ENCODE measurements around the gene ST6GALNAC2. TPM values are rescaled to one million over a fixed set of nuclear protein-coding genes. Genes with fewer than 3 reads are reported as not detected.
A peak's percentile ranks its signal among the peaks of the same experiment; 100 is the strongest.
"Not testable (repeated sequence)": the region's sequence is repeated elsewhere in the genome, so short reads cannot be mapped to it uniquely, and the experiment has no call there.

Gene ST6GALNAC2
- total RNA-seq = 4.0 TPM

DNA sequence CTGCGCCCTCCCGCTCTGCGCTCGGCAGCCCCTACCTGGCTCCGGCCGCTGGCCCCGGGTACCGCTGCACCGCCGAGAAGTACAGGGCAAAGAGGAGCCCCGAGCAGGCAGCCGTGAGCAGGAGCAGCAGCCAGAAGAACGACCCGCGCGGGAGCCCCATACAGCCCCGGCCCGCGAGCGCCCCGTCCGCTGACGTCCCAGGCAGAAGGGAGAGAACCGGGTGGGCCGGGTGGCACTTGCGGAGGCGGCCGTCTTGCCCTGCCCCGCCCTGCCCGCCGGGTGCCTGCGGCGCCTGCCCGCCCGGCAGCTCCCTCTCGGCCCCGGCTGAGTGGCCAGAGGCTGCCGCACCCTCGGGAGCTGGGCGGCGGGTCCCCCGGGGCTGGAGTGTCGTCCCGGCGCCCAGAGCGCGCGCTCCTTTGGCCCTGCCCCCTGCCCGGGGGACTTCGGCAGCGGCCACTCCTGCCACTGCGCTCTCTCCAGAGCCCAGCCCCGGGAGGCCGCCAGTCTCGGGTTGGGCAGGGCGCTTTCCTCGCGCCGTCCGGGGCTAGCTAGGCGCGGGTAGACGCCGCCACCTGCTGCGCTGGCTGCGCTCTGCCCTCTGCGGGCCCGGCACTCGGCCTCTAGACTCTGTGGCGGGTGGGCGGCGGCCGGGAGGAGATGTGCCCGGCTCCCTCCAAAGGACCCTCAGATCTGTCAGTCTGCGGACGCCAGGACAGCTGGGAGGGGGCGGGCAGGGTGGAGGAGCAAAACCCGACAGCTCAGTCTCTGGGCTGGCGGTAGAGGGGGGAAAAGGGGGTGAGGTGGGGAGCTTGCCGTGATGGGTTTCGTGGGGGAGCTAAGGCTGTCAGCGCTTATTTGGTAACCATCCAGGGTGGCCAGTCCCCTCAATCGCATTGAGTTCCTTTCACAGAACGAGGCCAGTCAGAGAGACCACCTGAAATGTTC is at the start of gene ST6GALNAC2:
TSS of gene ST6GALNAC2 (minus strand) at position 212 of the 945 bp plus-strand sequence. CDS start at position 160, 52 bp downstream.
- DNase-seq (ENCODE audit: low spot score) = peak; percentile 81
- peak; percentile 83 for ATAC-seq

- DNase-seq (ENCODE audit: low spot score) (no peak), ATAC-seq (no peak)
These were observed 49.4 kb upstream of the ST6GALNAC2 start for GRCh38 chr17:76635039-76635438.

DNA sequence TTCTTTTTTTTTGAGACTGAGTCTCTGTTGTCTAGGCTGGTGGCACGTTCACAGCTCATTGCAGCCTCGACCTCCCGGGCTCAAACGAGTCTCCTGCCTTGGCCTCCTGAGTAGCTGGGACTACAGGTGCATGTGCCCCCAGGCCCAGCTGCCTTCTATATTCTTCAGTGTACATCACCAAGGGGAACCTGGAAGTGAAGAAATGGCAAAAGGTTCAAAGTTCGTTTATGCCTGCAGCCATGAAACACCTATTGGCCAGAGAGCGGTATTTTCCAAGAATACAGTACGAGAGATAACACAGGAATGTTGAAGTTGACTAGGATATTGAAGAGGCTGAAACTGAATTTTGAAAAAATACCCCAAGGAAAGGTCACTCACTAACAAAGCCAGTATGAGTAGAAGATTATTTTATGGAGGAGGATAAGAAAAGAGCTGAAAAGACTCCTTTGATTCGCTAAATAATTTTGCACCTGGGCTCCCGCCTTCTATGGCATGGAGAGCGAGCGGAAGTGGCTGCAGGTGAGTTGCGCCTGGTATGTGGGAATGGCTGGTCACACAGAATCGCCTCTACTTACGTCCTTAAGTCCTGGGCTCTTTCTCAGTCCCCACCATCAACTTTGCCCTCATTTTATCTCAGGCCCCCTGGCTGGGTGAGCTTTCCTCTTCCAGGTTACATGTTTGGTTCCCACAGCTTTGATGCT is 48.1 kb upstream of the ST6GALNAC2 start:
- no peak for DNase-seq (ENCODE audit: low spot score)
- ATAC-seq = no peak

- no peak for ATAC-seq
- peak; percentile 30 for DNase-seq (ENCODE audit: low spot score)
These were observed 46.3 kb upstream of the ST6GALNAC2 start for GRCh38 chr17:76631821-76632565.

DNA sequence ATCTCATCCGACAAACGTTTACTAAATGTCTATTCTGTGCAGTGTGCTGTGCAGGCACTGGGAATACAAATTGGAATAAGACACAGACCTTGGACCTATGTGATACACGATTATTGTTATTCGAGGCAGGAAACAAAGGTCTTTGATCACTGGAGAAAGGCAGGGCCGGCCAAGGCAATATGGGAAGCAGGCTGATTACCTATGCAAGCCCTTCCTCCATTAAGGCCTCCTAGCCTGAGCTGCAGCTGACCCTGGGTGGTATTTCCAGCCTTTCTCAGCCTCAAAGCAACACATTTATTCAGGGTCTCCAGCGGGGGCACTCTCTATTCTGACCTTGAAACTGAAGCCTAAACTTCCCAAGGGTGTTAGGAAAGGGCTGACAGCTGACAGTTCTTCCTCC is 44.5 kb upstream of the ST6GALNAC2 start:
- ATAC-seq (no peak), DNase-seq (ENCODE audit: low spot score) (peak; percentile 22)

DNA sequence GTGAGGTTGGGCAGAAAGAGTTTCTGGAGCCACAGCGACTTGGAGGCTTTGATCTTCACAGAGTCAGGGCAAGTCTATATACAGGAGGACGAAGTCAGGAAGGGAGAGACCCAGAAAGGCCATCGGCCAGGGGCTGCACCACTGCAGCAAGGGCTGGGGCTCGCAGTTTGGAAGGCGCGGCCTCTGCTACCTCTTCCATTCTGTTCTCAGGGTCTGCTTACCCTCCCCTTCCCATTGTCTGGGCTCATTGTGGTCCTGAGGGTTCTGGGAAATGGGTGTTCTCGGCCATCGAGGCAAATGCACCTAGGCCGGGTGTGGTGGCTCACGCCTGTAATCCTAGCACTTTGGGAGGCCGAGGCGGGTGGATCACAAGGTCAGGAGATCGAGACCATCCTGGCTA is 41.9 kb upstream of the ST6GALNAC2 start:
- DNase-seq (ENCODE audit: low spot score) = peak; percentile 40

DNA sequence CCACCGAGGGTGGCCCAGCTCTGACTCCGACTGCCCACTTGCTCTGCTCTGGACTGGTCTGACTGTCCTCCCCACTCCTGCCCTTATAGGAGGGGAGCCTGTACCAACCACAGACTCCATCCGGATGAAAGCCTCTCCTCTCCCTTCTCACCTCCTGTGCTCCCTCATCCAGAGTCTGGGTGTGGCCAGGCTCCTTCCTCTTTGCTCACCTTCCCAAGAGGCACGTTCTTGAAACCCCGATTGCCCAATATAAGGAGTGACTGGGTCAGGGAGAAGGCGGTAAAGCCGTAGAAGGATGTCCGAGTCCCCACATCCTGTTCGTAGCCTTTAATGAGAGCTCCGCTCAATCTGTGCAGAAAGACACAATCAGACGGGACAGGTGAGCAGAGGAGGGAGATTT is 40.8 kb upstream of the ST6GALNAC2 start:
- ATAC-seq (no peak), DNase-seq (ENCODE audit: low spot score) (peak; percentile 35)

More for the DNA sequence above, 41.9 kb upstream of the ST6GALNAC2 start:
- no peak for ATAC-seq

DNA sequence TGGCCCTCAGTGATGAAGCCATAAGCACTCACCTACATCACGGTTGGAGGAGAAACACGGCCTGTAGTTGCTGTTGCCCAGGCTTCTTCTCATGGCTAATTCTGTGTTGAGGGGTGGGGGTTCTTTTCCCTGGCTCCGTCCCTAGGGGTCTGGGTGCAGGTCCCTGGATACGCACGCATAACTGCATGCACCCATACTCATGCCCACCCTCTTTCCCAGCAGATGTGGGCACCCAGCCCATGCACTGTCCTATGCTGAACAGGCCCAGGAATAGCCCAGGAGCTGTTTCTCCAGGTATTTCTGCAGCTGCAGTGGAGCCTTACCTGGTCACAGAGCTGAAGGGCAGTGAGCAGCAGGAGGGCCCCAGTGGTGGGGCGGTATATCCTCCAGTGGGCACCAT is 39.8 kb upstream of the ST6GALNAC2 start:
- ATAC-seq (no peak), DNase-seq (ENCODE audit: low spot score) (peak; percentile 40)

DNA sequence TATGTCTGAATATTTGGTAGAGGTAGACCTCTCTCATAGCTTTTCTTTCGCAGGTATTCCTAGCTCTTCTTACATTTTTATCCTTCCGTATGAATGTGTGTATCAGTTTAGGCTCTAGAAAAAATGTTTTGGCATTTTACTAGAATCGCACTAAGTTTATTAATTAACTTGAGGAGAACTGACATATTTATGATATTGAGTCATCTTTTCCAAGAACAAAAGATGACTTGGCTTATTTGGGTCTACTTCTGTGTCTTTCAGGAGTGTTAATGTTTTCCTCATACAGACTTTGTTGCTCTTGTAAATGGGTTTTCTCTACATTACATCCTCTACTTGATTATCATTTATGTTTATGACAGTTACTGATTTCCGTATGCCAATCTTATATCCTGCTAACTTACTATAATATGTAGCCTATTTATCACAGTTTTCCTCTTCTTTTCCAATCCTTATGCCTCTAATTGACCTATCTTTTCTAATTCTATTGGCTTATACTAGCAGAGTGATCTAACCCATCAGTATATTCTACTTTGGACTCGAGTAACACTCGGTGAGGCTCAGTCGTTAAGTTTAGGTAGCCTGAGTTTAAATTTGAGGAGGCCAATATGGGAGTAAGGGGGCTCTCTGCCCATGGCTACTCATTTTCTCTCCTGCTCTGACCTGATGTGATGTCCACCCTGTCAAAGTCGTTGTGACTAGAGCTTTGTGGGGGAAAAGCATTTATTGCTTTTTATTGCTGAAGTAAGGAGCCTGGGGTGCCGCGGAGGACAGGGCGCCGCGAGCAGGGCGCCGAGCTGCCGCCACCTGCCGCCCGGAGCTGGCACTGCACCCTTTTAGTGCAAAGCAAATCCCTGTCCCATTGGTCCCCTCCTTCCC is 37.8 kb upstream of the ST6GALNAC2 start:
- ATAC-seq = peak; percentile 99
- peak; percentile 79 for DNase-seq (ENCODE audit: low spot score)

DNA sequence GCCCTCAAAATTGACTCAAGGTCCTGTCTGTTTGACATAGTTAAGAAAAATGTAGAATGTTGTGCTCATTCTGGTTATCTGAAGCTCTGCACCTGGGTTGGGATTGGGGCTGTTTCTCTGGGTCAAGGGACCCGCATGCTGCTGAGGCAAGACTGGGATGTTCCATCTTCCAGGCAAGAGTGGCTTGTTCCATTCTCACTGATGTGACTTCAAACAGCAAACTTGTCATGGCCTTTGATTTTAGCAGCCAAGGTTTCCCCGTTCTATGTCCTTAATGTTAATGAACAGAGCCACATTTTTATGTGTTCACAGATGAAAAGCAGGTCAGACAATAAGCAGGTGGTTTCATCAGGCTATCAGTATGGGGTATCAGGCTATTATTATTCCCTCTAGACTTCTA is 32.2 kb upstream of the ST6GALNAC2 start:
- DNase-seq (ENCODE audit: low spot score) (no peak), ATAC-seq (no peak)

DNA sequence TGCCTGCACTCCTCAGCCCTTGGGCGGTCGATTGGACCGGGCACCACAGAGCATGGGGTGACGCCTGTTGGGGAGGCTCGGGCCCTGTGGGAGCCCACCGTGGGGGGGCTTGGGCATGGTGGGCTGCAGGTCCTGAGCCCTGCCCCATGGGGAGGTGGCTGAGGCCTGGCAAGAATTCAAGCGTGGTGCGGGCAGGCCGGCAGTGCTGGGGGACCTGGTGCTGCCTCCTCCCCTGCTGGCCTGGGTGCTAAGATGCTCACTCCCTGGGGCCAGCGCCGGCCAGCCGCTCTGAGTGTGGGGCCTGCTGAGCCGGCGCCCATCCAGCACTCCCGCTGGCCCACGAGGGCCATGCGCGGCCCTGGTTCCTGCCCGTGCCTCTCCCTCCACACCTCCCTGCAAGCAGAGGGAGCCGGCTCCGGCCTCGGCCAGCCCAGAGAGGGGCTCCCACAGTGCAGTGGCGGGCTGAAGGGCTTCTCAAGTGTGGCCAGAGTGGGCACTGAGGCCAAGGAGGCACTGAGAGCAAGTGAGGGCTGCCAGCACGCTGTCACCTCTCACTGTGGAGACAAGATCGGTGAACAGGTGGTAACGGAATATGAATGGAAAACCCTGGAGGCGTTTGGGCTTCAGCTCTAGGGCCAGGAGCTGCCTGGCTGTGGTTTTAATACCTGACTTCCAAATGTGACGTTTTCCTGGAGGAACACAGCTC is 29.4 kb upstream of the ST6GALNAC2 start:
- ATAC-seq (no peak), DNase-seq (ENCODE audit: low spot score) (no peak)

DNA sequence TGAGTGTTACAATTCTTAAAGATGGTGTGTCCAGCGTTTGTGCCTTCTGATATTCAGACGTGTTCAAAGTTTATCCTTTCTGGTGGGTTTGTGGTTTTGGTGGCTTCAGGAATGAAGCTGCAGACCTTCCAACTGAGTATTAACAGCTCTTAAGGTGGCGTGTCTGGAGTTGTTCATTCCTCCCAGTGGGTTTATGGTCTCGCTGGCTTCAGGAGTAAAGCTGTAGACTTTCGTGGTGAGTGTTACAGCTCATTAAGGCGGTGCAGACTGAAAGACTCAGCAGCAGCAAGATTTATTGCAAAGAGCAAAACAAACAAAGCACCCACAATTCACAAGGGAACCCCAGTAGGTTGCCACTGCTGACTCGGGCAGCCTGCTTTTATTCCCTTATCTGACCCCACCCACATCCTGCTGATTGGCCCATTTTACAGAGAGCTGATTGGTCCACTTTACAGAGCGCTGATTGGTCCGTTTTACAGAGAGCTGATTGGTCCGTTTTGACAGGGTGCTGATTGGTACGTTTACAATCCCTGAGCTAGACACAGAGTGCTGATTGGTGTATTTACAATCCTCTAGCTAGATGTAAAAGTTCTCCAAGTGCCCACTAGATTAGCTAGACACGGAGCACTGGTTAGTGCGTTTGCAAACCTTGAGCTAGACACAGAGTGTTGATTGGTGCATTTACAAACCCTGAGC is 28.6 kb upstream of the ST6GALNAC2 start:
- DNase-seq (ENCODE audit: low spot score); ATAC-seq: not testable (repeated sequence)

DNA sequence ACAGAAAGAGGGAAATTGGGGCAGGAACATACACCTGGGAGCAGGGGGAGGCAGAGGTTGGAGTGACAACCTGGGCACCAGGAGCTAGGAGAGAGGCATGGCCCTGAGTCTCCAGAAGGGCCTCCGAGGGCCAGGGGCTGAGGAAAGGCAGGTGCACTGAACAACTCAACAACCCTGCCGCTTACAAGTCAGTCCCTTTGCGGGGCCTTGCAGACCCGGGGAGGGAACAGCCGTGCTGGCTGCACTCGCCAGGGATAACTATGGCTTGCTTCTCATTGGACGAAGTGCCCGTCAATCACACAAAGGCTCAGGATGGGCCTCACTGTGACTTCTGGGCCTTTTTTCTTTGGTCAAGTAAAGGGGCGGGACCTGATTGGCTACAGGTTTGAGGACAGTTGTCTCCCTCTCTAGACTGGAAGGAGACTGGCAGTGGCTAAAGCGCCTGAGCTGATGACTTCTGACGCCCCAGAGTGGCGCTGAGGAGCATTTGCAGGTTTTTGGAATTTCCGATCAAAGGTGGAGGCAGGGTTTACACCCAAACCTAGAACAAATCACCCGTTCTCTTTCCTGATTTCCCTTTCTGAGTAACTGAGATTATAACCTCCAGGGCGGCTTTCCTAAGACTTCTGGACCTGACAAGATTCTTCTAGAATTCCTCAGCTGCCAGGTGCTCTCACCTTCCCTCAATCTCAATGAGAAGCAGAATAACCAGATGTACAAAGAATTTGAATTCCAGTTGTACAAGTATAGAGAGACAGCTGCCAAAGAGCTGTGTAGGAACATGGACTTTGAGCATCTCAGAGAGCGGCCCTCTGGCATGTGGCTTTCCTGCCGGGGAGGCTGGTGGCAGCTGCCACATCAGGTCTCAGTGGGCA is 27.6 kb upstream of the ST6GALNAC2 start:
- ATAC-seq (peak; percentile 99), DNase-seq (ENCODE audit: low spot score) (peak; percentile 56)

DNA sequence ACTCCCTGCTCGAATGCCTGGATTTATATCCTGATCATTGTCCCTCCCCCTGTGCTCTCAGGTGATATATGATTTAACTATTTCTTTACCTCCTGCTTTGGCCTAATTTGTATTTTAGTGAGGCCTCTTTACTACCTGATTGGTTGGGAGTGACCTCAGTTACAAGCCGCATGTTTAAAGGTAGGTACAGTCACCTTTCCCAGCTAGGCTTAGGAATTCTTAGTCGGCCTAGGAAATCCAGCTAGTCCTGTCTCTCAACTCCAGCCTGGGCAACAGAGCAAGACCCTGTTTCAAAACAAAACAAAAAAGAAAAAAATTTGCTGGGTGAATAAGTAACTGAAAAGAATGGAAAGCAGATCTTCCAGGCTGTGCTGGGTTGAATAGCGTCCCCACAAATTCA is 26.8 kb upstream of the ST6GALNAC2 start:
- ATAC-seq = no peak

DNA sequence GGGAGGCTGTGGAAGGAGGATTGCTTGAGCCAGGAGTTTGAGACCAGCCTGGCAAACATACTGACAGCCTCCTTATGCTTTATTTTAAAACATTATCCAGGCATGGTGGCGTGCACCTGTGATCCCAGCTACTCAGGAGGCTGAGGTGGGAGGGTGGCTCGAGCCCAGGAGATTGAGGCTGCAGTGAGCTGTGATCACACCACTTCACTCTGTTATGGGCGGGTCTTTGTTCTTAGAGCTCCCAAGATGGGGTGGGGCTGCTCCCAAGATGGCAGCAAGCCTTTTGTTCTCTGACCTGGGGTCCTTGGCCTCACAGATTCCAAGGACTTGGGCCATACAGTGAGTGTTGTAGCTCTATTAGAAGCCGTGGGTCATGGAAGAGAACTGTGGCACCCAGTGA is 26.1 kb upstream of the ST6GALNAC2 start:
- ATAC-seq = no peak
- no peak for DNase-seq (ENCODE audit: low spot score)

More for the DNA sequence above, 26.8 kb upstream of the ST6GALNAC2 start:
- no peak for DNase-seq (ENCODE audit: low spot score)

DNA sequence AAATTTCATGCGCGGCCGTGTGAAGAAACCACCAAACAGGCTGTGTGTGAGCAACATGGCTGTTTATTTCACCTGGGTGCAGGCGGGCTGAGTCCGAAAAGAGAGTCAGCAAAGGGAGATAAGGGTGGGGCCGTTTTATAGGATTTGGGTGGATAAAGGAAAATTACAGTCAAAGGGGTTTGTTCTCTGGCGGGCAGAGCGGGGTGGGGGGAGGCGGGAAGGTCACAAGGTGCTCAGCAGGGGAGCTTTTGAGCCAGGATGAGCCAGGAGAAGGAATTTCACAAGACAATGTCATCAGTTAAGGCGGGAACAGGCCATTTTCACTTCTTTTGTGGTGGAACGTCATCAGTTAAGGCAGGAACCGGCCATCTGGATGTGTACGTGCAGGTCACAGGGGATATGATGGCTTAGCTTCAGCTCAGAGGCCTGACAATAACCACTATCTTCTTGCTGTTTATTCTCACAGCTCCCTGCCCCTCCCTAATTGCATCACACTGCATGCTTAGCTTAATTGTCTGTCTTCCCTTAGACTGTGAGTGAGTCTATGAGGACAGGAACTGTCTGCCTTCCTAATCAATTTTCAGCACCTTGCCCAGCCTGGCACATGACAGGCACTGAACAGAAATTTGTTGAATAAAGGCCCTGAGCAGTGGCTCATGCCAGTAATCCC is 25.6 kb upstream of the ST6GALNAC2 start:
- not testable (repeated sequence) for DNase-seq (ENCODE audit: low spot score); ATAC-seq

- ATAC-seq; DNase-seq (ENCODE audit: low spot score): not testable (repeated sequence)
These were observed 21.0 kb upstream of the ST6GALNAC2 start for GRCh38 chr17:76606685-76607084.

Measured in left lobe of liver (tissue), 2 donors.